ENCODE results near the gene RNF169. TPM values are rescaled to one million over a fixed set of nuclear protein-coding genes. Genes with fewer than 3 reads are reported as not detected.

The RNF169 gene
- total RNA-seq, 4 donors from 2014 or later = 20.1 to 23.4 (median 22.3) TPM

GRCh38 chr11:74773476-74773875, 24.8 kb downstream of the RNF169 start:
- no peaks in the 10 kb centered on the region for H3K27me3 ChIP-seq
- peaks cover 0 to 27% (median 1%) of the 10 kb centered on the region in 4 donors for H3K4me1 ChIP-seq
- no peak overlapping the region for H3K27ac ChIP-seq
- no peak for DNase-seq (ENCODE audit: low spot score in 2 of 2)
- H3K4me3 ChIP-seq = no peak overlapping the region
- TF ChIP-seq CTCF (IDR thresholded peaks at IDR 0.05) (no peak), EP300 (IDR thresholded peaks at IDR 0.05) (no peak), POLR2A (IDR thresholded peaks at IDR 0.05) (no peak)
- no peaks in the 10 kb centered on the region for H3K9me3 ChIP-seq
- no peaks in the 10 kb centered on the region for H3K36me3 ChIP-seq

GRCh38 chr11:74775762-74776161, 27.1 kb downstream of the RNF169 start:
- H3K36me3 ChIP-seq = no peaks in the 10 kb centered on the region
- no peak overlapping the region for H3K4me3 ChIP-seq
- TF ChIP-seq CTCF (IDR thresholded peaks at IDR 0.05) (no peak), EP300 (IDR thresholded peaks at IDR 0.05) (no peak), POLR2A (IDR thresholded peaks at IDR 0.05) (no peak)
- H3K9me3 ChIP-seq = no peaks in the 10 kb centered on the region
- H3K4me1 ChIP-seq = peaks cover 0 to 36% (median 0%) of the 10 kb centered on the region in 4 donors
- H3K27me3 ChIP-seq = no peaks in the 10 kb centered on the region
- no peak for DNase-seq (ENCODE audit: low spot score in 2 of 2)
- no peak overlapping the region for H3K27ac ChIP-seq
- WGBS, 2 donors = 61 to 65% methylated on average over 1 of the region's 1 CpG

GRCh38 chr11:74776546-74776945, 27.9 kb downstream of the RNF169 start:
- DNase-seq (ENCODE audit: low spot score in 2 of 2) = no peak
- H3K36me3 ChIP-seq = no peaks in the 10 kb centered on the region
- H3K4me3 ChIP-seq = no peak overlapping the region
- no peak overlapping the region for H3K27ac ChIP-seq
- TF ChIP-seq EP300 (IDR thresholded peaks at IDR 0.05) (no peak), POLR2A (IDR thresholded peaks at IDR 0.05) (no peak), CTCF (IDR thresholded peaks at IDR 0.05) (no peak)
- peaks cover 0 to 39% (median 0%) of the 10 kb centered on the region in 4 donors for H3K4me1 ChIP-seq
- H3K27me3 ChIP-seq = no peaks in the 10 kb centered on the region
- no peaks in the 10 kb centered on the region for H3K9me3 ChIP-seq

GRCh38 chr11:74777038-74777437, 28.4 kb downstream of the RNF169 start:
- Histone ChIP-seq H3K27ac (no peak overlapping the region), H3K9me3 (no peaks in the 10 kb centered on the region), H3K4me3 (no peak overlapping the region), H3K27me3 (no peaks in the 10 kb centered on the region), H3K36me3 (no peaks in the 10 kb centered on the region), H3K4me1 (peaks cover 0 to 43% (median 0%) of the 10 kb centered on the region in 4 donors)
- no peak for DNase-seq (ENCODE audit: low spot score in 2 of 2)
- no peak for TF ChIP-seq EP300 (IDR thresholded peaks at IDR 0.05)

GRCh38 chr11:74777877-74778276, 29.2 kb downstream of the RNF169 start:
- Histone ChIP-seq H3K27ac (no peak overlapping the region), H3K9me3 (no peaks in the 10 kb centered on the region), H3K4me3 (no peak overlapping the region), H3K4me1 (peaks cover 0 to 50% (median 3%) of the 10 kb centered on the region in 4 donors), H3K27me3 (no peaks in the 10 kb centered on the region), H3K36me3 (no peaks in the 10 kb centered on the region)
- no peak for TF ChIP-seq CTCF (IDR thresholded peaks at IDR 0.05)
- no peak for TF ChIP-seq POLR2A (IDR thresholded peaks at IDR 0.05)
- no peak for TF ChIP-seq EP300 (IDR thresholded peaks at IDR 0.05)
- 76% methylated on average over 4 of the region's 4 CpGs for WGBS, 2 donors
- no peak for DNase-seq (ENCODE audit: low spot score in 2 of 2)

- TF ChIP-seq EP300 (IDR thresholded peaks at IDR 0.05) (no peak), POLR2A (IDR thresholded peaks at IDR 0.05) (no peak), CTCF (IDR thresholded peaks at IDR 0.05) (no peak)
- no peaks in the 10 kb centered on the region for H3K36me3 ChIP-seq
- no peak overlapping the region for H3K4me3 ChIP-seq
- H3K27ac ChIP-seq = no peak overlapping the region
- 95 to 98% methylated on average over 6 of the region's 6 CpGs for WGBS, 2 donors
- peaks cover 0 to 57% (median 10%) of the 10 kb centered on the region in 4 donors for H3K4me1 ChIP-seq
- no peaks in the 10 kb centered on the region for H3K27me3 ChIP-seq
- DNase-seq (ENCODE audit: low spot score in 2 of 2) = no peak
- H3K9me3 ChIP-seq = no peaks in the 10 kb centered on the region
These were observed 29.9 kb downstream of the RNF169 start for GRCh38 chr11:74778581-74778980.
